Activated CD4-positive, alpha-beta memory T cell treated with anti-CD3 and anti-CD28 coated beads for 36 hours (primary cell): Measurements from ENCODE around the gene TSEN34. TPM values are rescaled to one million over a fixed set of nuclear protein-coding genes. Genes with fewer than 3 reads are reported as not detected.

Experiments
- CTCF ChIA-PET: fragments of 350-600 bp; sonication (Branson Sonifier 250); formaldehyde crosslinking; loops from one replicate; lab custom pipeline; 2021; ENCODE audit warnings: antibody characterized with exemption, inconsistent platforms; lab: Charles Lee
- POLR2A ChIA-PET: fragments of 350-600 bp; sonication (Branson Sonifier 250); formaldehyde crosslinking; loops from one replicate; lab custom pipeline; 2021; ENCODE audit warnings: antibody characterized with exemption; lab: Charles Lee
- DNase-seq: peaks from one replicate; pipeline ENCODE4 v3.0.0-alpha.2; 2020
- H3K27ac Mint-ChIP-seq: one replicate; pipeline ENCODE4 v1.8.0; 2021; ENCODE audit warnings: mixed read lengths
- H3K27me3 Mint-ChIP-seq: one replicate; pipeline ENCODE4 v1.8.0; 2021; ENCODE audit warnings: mixed read lengths
- H3K36me3 Mint-ChIP-seq: one replicate; pipeline ENCODE4 v1.8.0; 2021; ENCODE audit warnings: mixed read lengths
- H3K4me1 Mint-ChIP-seq: one replicate; pipeline ENCODE4 v1.8.0; 2021; ENCODE audit warnings: low read depth, mixed read lengths
- H3K4me3 Mint-ChIP-seq: one replicate; pipeline ENCODE4 v1.8.0; 2021; ENCODE audit warnings: mild to moderate bottlenecking, mixed read lengths
- H3K9me3 Mint-ChIP-seq: one replicate; pipeline ENCODE4 v1.8.0; 2021; ENCODE audit warnings: mixed read lengths
- intact Hi-C: fragments of 100-400 bp; cut with micrococcal nuclease; formaldehyde crosslinking; loops from one replicate; pipeline ENCODE4 v1.15.1; 2023
- total RNA-seq, 2 experiments: library from RNA; stranded (reverse); gene quantifications; one replicate each; pipeline ENCODE4 v1.2.3, GENCODE V29; 2021

TSEN34 gene
- 10 to 100 TPM; 15.5 to 16.3 TPM for total RNA-seq

DNA sequence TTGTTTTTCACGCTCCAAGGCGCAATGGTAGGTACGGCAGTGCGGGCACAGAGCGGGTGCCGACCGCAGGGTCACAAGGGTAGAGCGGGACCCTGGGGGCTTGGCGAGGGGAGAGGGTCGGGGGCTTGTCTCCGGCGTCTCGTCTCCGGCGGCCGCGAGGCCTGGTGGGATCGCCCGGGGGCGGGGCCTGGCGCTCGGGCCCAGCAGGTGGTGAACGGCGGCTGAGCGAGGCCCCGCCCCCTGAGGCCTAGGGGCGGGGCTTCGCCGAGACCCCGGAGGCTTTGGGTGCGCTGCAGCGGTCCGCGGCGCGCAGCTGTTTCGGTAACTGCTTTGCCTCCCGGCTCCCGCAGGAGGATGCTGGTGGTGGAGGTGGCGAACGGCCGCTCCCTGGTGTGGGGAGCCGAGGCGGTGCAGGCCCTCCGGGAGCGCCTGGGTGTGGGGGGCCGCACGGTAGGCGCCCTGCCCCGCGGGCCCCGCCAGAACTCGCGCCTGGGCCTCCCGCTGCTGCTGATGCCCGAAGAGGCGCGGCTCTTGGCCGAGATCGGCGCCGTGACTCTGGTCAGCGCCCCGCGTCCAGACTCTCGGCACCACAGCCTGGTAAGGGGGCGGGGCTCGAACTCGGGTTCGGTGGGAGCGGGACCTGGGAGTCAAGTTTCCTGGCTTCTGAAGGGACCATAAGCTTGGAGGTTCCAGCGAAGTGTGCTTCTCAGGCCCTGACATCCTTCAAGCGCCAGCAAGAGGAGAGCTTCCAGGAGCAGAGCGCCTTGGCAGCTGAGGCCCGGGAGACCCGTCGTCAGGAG lies at the start of gene TSEN34:
Gene TSEN34, plus strand, starts transcription at position 298 of the 800 bp plus-strand sequence. Its CDS starts 57 bp downstream, at position 355.
- ChIA-PET CTCF (interaction anchor here (1.0 to 1.8 kb wide), 3 partner anchors 21 to 75 kb away, joined by 3 to 5 read pairs (median 3); no protein-coding TSS in a partner anchor), POLR2A (interaction anchor here (0.9 to 7.8 kb wide), 5 partner anchors 9 to 54 kb away, joined by 4 to 103 read pairs (median 8); partner anchors contain the start of genes LENG1 and RPS9)
- intact Hi-C loops = loop anchor here (2.0 to 5.0 kb wide), 3 partner anchors 18 to 1461 kb away; no protein-coding TSS in a partner anchor
- Mint-ChIP-seq H3K27ac (peak within 1 kb of the TSS; percentile 99), H3K27me3 (no peaks in the 10 kb centered on the region), H3K4me1 (peaks cover 31% of the 10 kb centered on the region), H3K36me3 (peaks cover 28% of the 10 kb centered on the region), H3K9me3 (no peaks in the 10 kb centered on the region), H3K4me3 (peak within 1 kb of the TSS; percentile 85)
- DNase-seq = peak; percentile 88

DNA sequence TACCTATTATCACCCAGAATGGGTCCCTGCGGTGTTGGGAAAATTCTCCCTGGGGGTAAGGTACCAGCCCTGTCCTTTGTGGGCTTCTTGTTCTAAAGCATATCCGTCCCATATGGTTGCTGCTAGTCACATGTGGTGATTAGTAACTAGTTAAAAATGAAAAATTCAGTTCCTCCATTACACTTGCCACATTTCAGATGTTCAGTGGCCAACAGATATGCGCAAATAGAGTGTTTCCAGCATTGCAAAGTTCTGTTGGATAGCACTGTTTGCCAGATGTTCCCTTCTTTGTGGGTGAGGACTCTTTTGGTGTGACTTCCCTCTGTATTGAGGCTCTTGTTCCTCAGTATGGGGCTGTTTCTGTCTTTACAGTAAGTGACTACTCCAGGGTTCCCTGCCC lies 49.8 kb upstream of the TSEN34 start:
- ChIA-PET CTCF (interaction anchor here (1.0 kb wide), 1 partner anchor 18 kb away, joined by 3 read pairs; the partner anchor contains the start of gene LENG1), POLR2A (no interaction called here)
- Mint-ChIP-seq H3K9me3 (no peaks in the 10 kb centered on the region), H3K27ac (no peak overlapping the region), H3K4me1 (peaks cover 42% of the 10 kb centered on the region), H3K27me3 (no peaks in the 10 kb centered on the region), H3K4me3 (no peak overlapping the region), H3K36me3 (peaks cover 24% of the 10 kb centered on the region)
- no peak for DNase-seq
- intact Hi-C loops = no loop called here

DNA sequence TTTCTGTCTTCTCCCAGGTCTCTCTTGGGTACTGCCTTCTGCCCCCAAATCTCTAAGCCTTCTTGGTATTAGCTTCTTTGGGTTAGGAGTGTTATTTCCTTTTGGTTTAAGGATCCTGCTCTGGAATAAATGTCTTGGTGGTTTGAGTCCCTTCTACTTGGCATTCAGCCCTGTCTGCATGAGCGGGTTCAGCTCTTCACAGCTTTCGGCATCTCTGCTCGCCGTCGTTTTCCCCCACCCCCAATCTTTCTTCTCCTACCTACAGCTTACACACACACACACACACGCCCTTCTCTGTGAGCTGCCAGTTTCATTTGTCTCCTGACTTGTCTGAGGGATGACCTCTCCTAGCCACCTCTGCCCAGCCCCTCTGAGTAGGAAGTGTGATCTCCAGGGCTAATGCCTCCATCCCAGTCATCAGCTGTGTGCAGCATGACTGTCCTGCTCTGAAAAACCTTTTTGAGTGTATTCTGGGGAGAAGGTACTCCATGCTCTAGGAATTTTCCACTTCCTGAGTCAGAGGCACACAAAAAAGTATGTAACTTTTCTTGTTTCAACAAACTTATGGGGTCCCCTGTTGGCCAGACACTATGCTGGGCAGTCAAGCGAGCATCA lies 48.8 kb upstream of the TSEN34 start:
- POLR2A ChIA-PET = interaction anchor here (0.7 kb wide), 1 partner anchor 296 kb away, joined by 3 read pairs; no protein-coding TSS in a partner anchor
- peak overlapping the region; percentile 31 for H3K27ac Mint-ChIP-seq
- H3K36me3 Mint-ChIP-seq = peaks cover 29% of the 10 kb centered on the region
- no peak for DNase-seq
- H3K4me1 Mint-ChIP-seq = peaks cover 37% of the 10 kb centered on the region
- CTCF ChIA-PET = interaction anchor here (1.0 kb wide), 1 partner anchor 17 kb away, joined by 3 read pairs; the partner anchor contains the start of gene LENG1
- intact Hi-C loops = no loop called here
- no peaks in the 10 kb centered on the region for H3K27me3 Mint-ChIP-seq
- H3K9me3 Mint-ChIP-seq = no peaks in the 10 kb centered on the region
- H3K4me3 Mint-ChIP-seq = no peak overlapping the region

- no peak overlapping the region for H3K4me3 Mint-ChIP-seq
- ChIA-PET CTCF (no interaction called here), POLR2A (no interaction called here)
- H3K27me3 Mint-ChIP-seq = no peaks in the 10 kb centered on the region
- peaks cover 15% of the 10 kb centered on the region for H3K4me1 Mint-ChIP-seq
- H3K36me3 Mint-ChIP-seq = peaks cover 40% of the 10 kb centered on the region
- H3K9me3 Mint-ChIP-seq = no peaks in the 10 kb centered on the region
- DNase-seq = no peak
- H3K27ac Mint-ChIP-seq = no peak overlapping the region
- intact Hi-C loops = no loop called here
Measured at GRCh38 chr19:54145541-54146158, 45.5 kb upstream of the TSEN34 start.

DNA sequence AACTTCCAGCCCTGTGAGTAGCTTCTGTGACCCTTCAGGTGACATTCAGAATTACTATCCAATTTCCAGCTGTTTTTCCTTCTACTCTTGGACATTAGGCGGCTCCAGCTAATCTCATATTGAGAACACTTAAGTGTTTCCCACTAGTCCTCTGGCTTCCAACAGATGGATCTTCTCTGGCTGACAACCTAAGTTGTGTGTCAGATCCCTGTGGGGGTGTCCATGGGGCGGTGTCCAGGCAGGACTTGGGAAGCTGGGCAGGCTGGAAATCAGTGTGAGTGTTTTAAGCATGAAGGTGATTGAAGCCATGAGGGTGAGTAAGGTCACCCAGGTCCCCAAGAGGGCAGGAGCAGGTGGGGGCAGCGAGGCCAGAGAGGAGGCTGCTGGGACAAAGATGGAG lies 43.4 kb upstream of the TSEN34 start:
- POLR2A ChIA-PET = no interaction called here
- Mint-ChIP-seq H3K27ac (no peak overlapping the region), H3K9me3 (no peaks in the 10 kb centered on the region), H3K36me3 (peaks cover 47% of the 10 kb centered on the region), H3K4me1 (no peaks in the 10 kb centered on the region), H3K27me3 (no peaks in the 10 kb centered on the region), H3K4me3 (no peak overlapping the region)
- DNase-seq = no peak
- CTCF ChIA-PET = interaction anchor here (0.6 kb wide), 1 partner anchor 55 kb away, joined by 3 read pairs; no protein-coding TSS in a partner anchor
- intact Hi-C loops = no loop called here

GRCh38 chr19:54148158-54148557 lies 43.0 kb upstream of the TSEN34 start:
- intact Hi-C loops = no loop called here
- CTCF ChIA-PET = no interaction called here
- Mint-ChIP-seq H3K27me3 (no peaks in the 10 kb centered on the region), H3K4me3 (no peak overlapping the region), H3K4me1 (no peaks in the 10 kb centered on the region), H3K9me3 (no peaks in the 10 kb centered on the region), H3K36me3 (peaks cover 47% of the 10 kb centered on the region), H3K27ac (no peak overlapping the region)
- POLR2A ChIA-PET = no interaction called here
- DNase-seq = no peak

DNA sequence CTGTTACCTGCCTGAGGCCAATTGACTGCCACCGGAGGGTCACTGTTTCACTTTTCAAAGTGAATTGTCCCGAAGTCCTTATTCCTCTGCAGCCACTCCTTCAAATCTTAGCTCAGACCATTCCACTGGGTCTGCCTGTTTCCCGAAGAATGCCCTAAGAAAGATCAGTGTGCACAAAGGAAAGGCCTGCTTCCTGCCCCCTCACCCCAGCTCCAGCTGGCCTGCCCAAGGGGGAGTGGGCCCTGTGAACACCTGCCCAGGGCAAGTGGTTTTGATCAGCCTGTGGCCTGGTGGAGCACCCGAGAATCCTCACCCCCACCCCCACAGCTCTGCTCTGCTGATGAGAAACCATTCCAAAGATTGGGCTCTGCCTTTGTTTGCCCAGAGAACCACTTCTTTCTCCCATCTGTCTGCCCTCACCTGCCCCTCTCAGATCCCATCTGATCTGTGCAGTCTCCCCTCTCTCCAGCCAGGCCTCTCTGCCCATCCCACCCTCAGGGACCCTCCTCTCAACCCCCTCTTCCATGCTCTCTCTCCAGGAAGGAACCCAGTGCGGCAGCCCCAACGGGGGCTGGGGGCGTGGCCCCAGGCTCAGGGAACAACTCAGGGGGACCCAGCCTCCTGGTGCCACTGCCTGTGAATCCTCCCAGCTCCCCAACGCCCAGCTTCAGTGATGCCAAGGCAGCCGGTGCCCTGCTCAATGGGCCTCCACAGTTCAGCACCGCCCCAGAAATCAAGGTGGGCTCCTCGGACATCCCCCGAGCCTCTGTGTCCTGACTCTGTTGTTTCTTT lies 41.9 kb upstream of the TSEN34 start:
- Mint-ChIP-seq H3K27ac (no peak overlapping the region), H3K9me3 (no peaks in the 10 kb centered on the region), H3K4me1 (peaks cover 9% of the 10 kb centered on the region), H3K36me3 (peaks cover 47% of the 10 kb centered on the region), H3K27me3 (no peaks in the 10 kb centered on the region), H3K4me3 (no peak overlapping the region)
- intact Hi-C loops = no loop called here
- POLR2A ChIA-PET = no interaction called here
- CTCF ChIA-PET = no interaction called here
- no peak for DNase-seq

GRCh38 chr19:54151362-54152035 lies 39.6 kb upstream of the TSEN34 start:
- no peaks in the 10 kb centered on the region for H3K27me3 Mint-ChIP-seq
- CTCF ChIA-PET = no interaction called here
- no peaks in the 10 kb centered on the region for H3K9me3 Mint-ChIP-seq
- no peak for DNase-seq
- POLR2A ChIA-PET = no interaction called here
- H3K4me3 Mint-ChIP-seq = no peak overlapping the region
- peaks cover 18% of the 10 kb centered on the region for H3K4me1 Mint-ChIP-seq
- intact Hi-C loops = no loop called here
- H3K27ac Mint-ChIP-seq = no peak overlapping the region
- H3K36me3 Mint-ChIP-seq = peaks cover 53% of the 10 kb centered on the region

- Mint-ChIP-seq H3K9me3 (no peaks in the 10 kb centered on the region), H3K27ac (no peak overlapping the region), H3K27me3 (no peaks in the 10 kb centered on the region), H3K36me3 (peaks cover 52% of the 10 kb centered on the region), H3K4me1 (peaks cover 22% of the 10 kb centered on the region), H3K4me3 (no peak overlapping the region)
- intact Hi-C loops = no loop called here
- ChIA-PET POLR2A (no interaction called here), CTCF (no interaction called here)
- DNase-seq = no peak
Measured at GRCh38 chr19:54152267-54152666, 38.8 kb upstream of the TSEN34 start.

GRCh38 chr19:54152878-54153524 lies 38.1 kb upstream of the TSEN34 start:
- POLR2A ChIA-PET = no interaction called here
- Mint-ChIP-seq H3K4me3 (no peak overlapping the region), H3K27ac (no peak overlapping the region), H3K36me3 (peaks cover 50% of the 10 kb centered on the region), H3K9me3 (no peaks in the 10 kb centered on the region), H3K4me1 (peaks cover 23% of the 10 kb centered on the region), H3K27me3 (no peaks in the 10 kb centered on the region)
- intact Hi-C loops = no loop called here
- no peak for DNase-seq
- CTCF ChIA-PET = no interaction called here
